IPS-18c (cell line): ENCODE results near the gene INSR.
"Not testable (repeated sequence)": the region's sequence is repeated elsewhere in the genome, so short reads cannot be mapped to it uniquely, and the experiment has no call there.

Experiments
- H3K4me3 ChIP-seq: 2 replicates; pipeline ENCODE4 v1.7.0; 2013; ENCODE audit warnings: low read depth, mild to moderate bottlenecking, low read length, moderate library complexity; ENCODE audit not compliant: insufficient read depth
- H3K9me3 ChIP-seq: one replicate; pipeline ENCODE4 v1.6.1; 2013; ENCODE audit warnings: mild to moderate bottlenecking, low read length, moderate library complexity; ENCODE audit not compliant: control insufficient read depth, insufficient read depth

The INSR gene

GRCh38 chr19:7067716-7068115 is 226.5 kb downstream of the INSR start:
- Histone ChIP-seq H3K4me3 (no peak overlapping the region), H3K9me3 (peaks cover 2% of the 10 kb centered on the region)

DNA sequence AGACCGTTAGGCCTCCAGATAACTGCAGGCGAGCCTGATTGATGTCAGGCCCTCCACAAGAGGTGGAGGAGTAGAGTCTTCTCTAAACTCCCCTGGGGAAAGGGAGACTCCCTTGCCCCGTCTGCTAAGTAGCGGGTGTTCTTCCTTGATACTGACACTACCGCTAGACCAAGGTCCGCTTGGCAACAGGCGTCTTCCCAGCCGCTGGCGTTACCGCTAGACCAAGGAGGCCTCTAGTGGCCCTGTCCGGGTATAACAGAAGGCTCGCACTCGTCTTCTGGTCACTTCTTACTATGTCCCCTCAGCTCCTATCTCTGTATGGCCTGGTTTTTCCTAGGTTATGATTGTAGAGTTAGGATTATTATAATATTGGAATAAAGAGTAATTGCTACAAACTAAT is 227.1 kb downstream of the INSR start:
- not testable (repeated sequence) for H3K4me3 ChIP-seq, H3K9me3 ChIP-seq

GRCh38 chr19:7063764-7064418 is 230.3 kb downstream of the INSR start:
- Histone ChIP-seq H3K4me3 (no peak overlapping the region), H3K9me3 (peaks cover 2% of the 10 kb centered on the region)

DNA sequence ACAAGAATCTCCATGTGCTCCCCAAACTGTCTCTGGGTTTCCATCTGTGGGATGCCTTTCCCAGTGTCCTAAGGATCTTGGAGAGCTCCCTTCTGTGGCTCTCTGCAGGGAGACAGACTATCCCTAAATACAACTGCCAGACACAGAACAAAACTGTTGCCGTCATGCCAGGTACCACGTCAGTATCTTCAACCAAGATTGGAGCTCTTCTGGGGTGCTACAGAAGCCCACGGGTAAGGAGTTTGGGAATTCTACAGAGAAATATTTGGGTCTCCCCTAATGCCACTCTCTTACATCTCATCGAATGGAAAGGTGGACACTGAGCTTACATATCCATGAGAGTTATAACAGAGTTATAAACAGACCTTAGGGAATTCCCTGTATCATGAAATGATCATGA is 230.9 kb downstream of the INSR start:
- H3K9me3 ChIP-seq, result peaks cover 2% of the 10 kb centered on the region
- H3K4me3 ChIP-seq, result no peak overlapping the region
